ENCODE measurements around the gene DNAJB2. TPM values are rescaled to one million over a fixed set of nuclear protein-coding genes. Genes with fewer than 3 reads are reported as not detected.

Gene DNAJB2
- total RNA-seq, 1 experiment from 2014 or later, result 36.2 TPM

DNA sequence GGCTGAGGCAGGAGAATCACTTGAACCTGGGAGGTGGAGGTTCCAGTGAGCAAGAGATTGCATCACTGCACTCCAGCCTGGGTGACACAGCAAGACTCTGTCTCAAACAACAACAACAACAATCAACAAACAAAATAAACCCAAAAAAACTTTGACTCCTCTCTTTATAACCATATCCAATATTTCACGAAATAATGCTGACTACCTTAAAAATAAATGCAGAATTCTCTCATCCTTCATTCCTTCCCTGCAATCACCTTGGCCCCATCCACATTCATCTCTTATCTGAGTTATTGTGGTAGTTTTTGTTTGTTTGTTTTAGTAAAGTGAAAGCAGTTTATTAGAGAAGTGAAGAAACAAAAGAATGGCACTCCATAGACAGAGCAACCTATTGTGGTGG lies 26.9 kb downstream of the DNAJB2 start:
- H3K4me2 ChIP-seq (ENCODE audit: low read length), result no peak overlapping the region
- H3K27me3 ChIP-seq (ENCODE audit: insufficient read depth, low read length), result peaks cover 61% of the 10 kb centered on the region
- BruUV-seq (replicated peaks), result no TSS peak
- DNase-seq (ENCODE audit: low read depth, low spot score), result no peak
- H3K9me3 ChIP-seq (ENCODE audit: control insufficient read depth in 1 of 2, insufficient read depth in 1 of 2, low read depth in 1 of 2, low read length in 2 of 2), result no peaks in the 10 kb centered on the region
- H3K4me3 ChIP-seq (replicated peaks in 1 of 2; ENCODE audit: low read depth in 1 of 2, low read length in 2 of 2), result no peak overlapping the region
- ChIA-PET POLR2A (no interaction called here), CTCF (no interaction called here), RAD21 (ENCODE audit: low non-redundant PET in 1 of 2, low total read pairs in 2 of 2, uncharacterized antibody in 2 of 2, unreplicated experiment in 2 of 2) (no interaction called here)
- no peak overlapping the region for H3K27ac ChIP-seq (ENCODE audit: low read depth, low read length)
- intact Hi-C loops (cut with micrococcal nuclease), result loop anchor here (5.0 kb wide), 1 partner anchor 259 kb away; no protein-coding TSS in a partner anchor
- no peak overlapping the region for H2AFZ ChIP-seq (ENCODE audit: low read depth, low read length, poor library complexity, severe bottlenecking)
- TF ChIP-seq CBX3 (IDR thresholded peaks at IDR 0.05; ENCODE audit: low read depth) (no peak), YY1 (IDR thresholded peaks at IDR 0.05; ENCODE audit: extremely low read depth, insufficient replicate concordance, low read depth, low read length) (no peak), SP1 (IDR thresholded peaks at IDR 0.05; ENCODE audit: low read depth) (no peak), FOSL1 (IDR thresholded peaks at IDR 0.05; ENCODE audit: low read depth) (no peak), ELF1 (IDR thresholded peaks at IDR 0.05; ENCODE audit: borderline replicate concordance, low read depth) (no peak), ZFX (IDR thresholded peaks at IDR 0.05) (no peak), CEBPB (IDR thresholded peaks at IDR 0.05; ENCODE audit: low read depth) (no peak)
- TF ChIP-seq, protein P1, sequence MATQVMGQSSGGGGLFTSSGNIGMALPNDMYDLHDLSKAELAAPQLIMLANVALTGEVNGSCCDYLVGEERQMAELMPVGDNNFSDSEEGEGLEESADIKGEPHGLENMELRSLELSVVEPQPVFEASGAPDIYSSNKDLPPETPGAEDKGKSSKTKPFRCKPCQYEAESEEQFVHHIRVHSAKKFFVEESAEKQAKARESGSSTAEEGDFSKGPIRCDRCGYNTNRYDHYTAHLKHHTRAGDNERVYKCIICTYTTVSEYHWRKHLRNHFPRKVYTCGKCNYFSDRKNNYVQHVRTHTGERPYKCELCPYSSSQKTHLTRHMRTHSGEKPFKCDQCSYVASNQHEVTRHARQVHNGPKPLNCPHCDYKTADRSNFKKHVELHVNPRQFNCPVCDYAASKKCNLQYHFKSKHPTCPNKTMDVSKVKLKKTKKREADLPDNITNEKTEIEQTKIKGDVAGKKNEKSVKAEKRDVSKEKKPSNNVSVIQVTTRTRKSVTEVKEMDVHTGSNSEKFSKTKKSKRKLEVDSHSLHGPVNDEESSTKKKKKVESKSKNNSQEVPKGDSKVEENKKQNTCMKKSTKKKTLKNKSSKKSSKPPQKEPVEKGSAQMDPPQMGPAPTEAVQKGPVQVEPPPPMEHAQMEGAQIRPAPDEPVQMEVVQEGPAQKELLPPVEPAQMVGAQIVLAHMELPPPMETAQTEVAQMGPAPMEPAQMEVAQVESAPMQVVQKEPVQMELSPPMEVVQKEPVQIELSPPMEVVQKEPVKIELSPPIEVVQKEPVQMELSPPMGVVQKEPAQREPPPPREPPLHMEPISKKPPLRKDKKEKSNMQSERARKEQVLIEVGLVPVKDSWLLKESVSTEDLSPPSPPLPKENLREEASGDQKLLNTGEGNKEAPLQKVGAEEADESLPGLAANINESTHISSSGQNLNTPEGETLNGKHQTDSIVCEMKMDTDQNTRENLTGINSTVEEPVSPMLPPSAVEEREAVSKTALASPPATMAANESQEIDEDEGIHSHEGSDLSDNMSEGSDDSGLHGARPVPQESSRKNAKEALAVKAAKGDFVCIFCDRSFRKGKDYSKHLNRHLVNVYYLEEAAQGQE (IDR thresholded peaks at IDR 0.05; ENCODE audit: low read depth), result no peak
- TF ChIP-seq, protein P2, sequence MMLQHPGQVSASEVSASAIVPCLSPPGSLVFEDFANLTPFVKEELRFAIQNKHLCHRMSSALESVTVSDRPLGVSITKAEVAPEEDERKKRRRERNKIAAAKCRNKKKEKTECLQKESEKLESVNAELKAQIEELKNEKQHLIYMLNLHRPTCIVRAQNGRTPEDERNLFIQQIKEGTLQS (IDR thresholded peaks at IDR 0.05), result no peak
- TF ChIP-seq, protein P3, sequence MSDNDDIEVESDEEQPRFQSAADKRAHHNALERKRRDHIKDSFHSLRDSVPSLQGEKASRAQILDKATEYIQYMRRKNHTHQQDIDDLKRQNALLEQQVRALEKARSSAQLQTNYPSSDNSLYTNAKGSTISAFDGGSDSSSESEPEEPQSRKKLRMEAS (IDR thresholded peaks at IDR 0.05), result no peak
- H3K4me1 ChIP-seq (ENCODE audit: control insufficient read depth in 1 of 2, insufficient read depth in 2 of 2, low read length in 2 of 2), result peaks cover 0 to 12% of the 10 kb centered on the region in 2 experiments; a peak in 2 of 4 replicates
- H3K9me2 ChIP-seq (ENCODE audit: insufficient read depth), result no peaks in the 10 kb centered on the region
- H3K9ac ChIP-seq (ENCODE audit: low read length), result no peak overlapping the region
- no peaks in the 10 kb centered on the region for H4K20me1 ChIP-seq (ENCODE audit: insufficient read depth)
- ATAC-seq, result no peak
- no peaks in the 10 kb centered on the region for H3K36me3 ChIP-seq (ENCODE audit: control insufficient read depth in 1 of 2, insufficient read depth in 2 of 2, low read length in 2 of 2)
- no peaks in the 10 kb centered on the region for H3K79me2 ChIP-seq (ENCODE audit: insufficient read depth, low read length)
